Measurements from ENCODE around the gene EZR.

- no peak for TF ChIP-seq POLR2AphosphoS5 (IDR thresholded peaks at IDR 0.05; ENCODE audit: low read depth, low read length)
- no peak for TF ChIP-seq POLR2A (IDR thresholded peaks at IDR 0.05; ENCODE audit: low read depth, low read length)
- TF ChIP-seq TAF1 (IDR thresholded peaks at IDR 0.05; ENCODE audit: borderline replicate concordance, low read depth, low read length): no peak
These were observed 18.8 kb upstream of the EZR start for GRCh38 chr6:158837684-158838625.

Data from GM12892 (cell line).